Measurements from ENCODE around the gene UQCR11.

UQCR11 gene

GRCh38 chr19:1567116-1567847 is 38.0 kb downstream of the UQCR11 start:
- DNase-seq: no peak
- no peak for ATAC-seq

GRCh38 chr19:1566392-1567115 is 38.7 kb downstream of the UQCR11 start:
- DNase-seq (no peak), ATAC-seq (no peak)

- no peak for DNase-seq
- ATAC-seq: no peak
These were observed 42.0 kb downstream of the UQCR11 start for GRCh38 chr19:1563251-1563650.

- no peak for ATAC-seq
- DNase-seq: no peak
These were observed 43.9 kb downstream of the UQCR11 start for GRCh38 chr19:1561236-1561842.

- no peak for DNase-seq
- no peak for ATAC-seq
These were observed 44.9 kb downstream of the UQCR11 start for GRCh38 chr19:1560286-1560882.

- ATAC-seq (no peak), DNase-seq (no peak)
These were observed 46.7 kb downstream of the UQCR11 start for GRCh38 chr19:1558552-1558951.

- DNase-seq: no peak
- ATAC-seq: no peak
These were observed 48.7 kb downstream of the UQCR11 start for GRCh38 chr19:1556390-1557070.

GRCh38 chr19:1555487-1556389 is 49.5 kb downstream of the UQCR11 start:
- DNase-seq: no peak
- no peak for ATAC-seq

- DNase-seq: no peak
- no peak for ATAC-seq
These were observed 50.3 kb downstream of the UQCR11 start for GRCh38 chr19:1554968-1555367.

GRCh38 chr19:1553415-1553814 is 51.8 kb downstream of the UQCR11 start:
- no peak for DNase-seq

GRCh38 chr19:1551068-1552040 is 53.9 kb downstream of the UQCR11 start:
- no peak for ATAC-seq
- DNase-seq: no peak

More at GRCh38 chr19:1553415-1553814, 51.8 kb downstream of the UQCR11 start:
- no peak for ATAC-seq

GRCh38 chr19:1549332-1549945 is 55.8 kb downstream of the UQCR11 start:
- no peak for ATAC-seq

More at GRCh38 chr19:1549332-1549945, 55.8 kb downstream of the UQCR11 start:
- DNase-seq: no peak

Data from stimulated activated naive CD8-positive, alpha-beta T cell treated with anti-CD3 and anti-CD28 coated beads, Interleukin-15, Interleukin-2, amounts not matched to agents 100 U/mL and 50 U/mL, for 24 hours (primary cell).